ENCODE results near the gene CASTOR1. TPM values are rescaled to one million over a fixed set of nuclear protein-coding genes. Genes with fewer than 3 reads are reported as not detected.

The CASTOR1 gene
- total and polyA plus RNA-seq, 4 donors: 12.6 to 26.5 (median 15.3) TPM

- TF ChIP-seq CTCF (IDR thresholded peaks at IDR 0.05; ENCODE audit: control extremely low read depth, extremely low read depth): no peak
- ATAC-seq (ENCODE audit: insufficient read depth, low FRiP score) (no peak), DNase-seq (no peak)
- Histone ChIP-seq H3K4me3 (no peak overlapping the region), H3K9ac (ENCODE audit: insufficient read depth in 1 of 2, low read length in 2 of 2) (no peak overlapping the region), H3K36me3 (ENCODE audit: control insufficient read depth in 4 of 4, insufficient read depth in 4 of 4, low read length in 4 of 4) (peaks cover 0 to 5% (median 0%) of the 10 kb centered on the region in 4 donors), H3K9me3 (ENCODE audit: control insufficient read depth in 4 of 4, insufficient read depth in 3 of 4, low read length in 3 of 4) (no peaks in the 10 kb centered on the region), H3K4me1 (ENCODE audit: control insufficient read depth in 5 of 5, insufficient read depth in 5 of 5, low read length in 5 of 5) (peaks cover 14 to 33% (median 19%) of the 10 kb centered on the region in 5 donors), H3K27me3 (ENCODE audit: control insufficient read depth in 3 of 3, insufficient read depth in 3 of 3, low read length in 2 of 3) (no peaks in the 10 kb centered on the region), H3K27ac (ENCODE audit: low read depth in 1 of 2, low read length in 1 of 2) (peak overlapping the region in 1 of 2 donors; percentile 54)
- WGBS, 2 donors: 41 to 47% methylated on average over 8 of the region's 8 CpGs
Observed at GRCh38 chr22:30324014-30324730, 34.9 kb upstream of the CASTOR1 start.

- no peak for TF ChIP-seq CTCF (IDR thresholded peaks at IDR 0.05; ENCODE audit: control extremely low read depth, extremely low read depth)
- ATAC-seq (ENCODE audit: insufficient read depth, low FRiP score) (no peak), DNase-seq (no peak)
- H3K9me3 ChIP-seq (ENCODE audit: control insufficient read depth in 4 of 4, insufficient read depth in 3 of 4, low read length in 3 of 4): no peaks in the 10 kb centered on the region
- 95 to 100% methylated on average over 3 of the region's 3 CpGs for WGBS, 2 donors
- H3K4me3 ChIP-seq: no peak overlapping the region
- H3K4me1 ChIP-seq (ENCODE audit: control insufficient read depth in 5 of 5, insufficient read depth in 5 of 5, low read length in 5 of 5): peaks cover 14 to 41% (median 19%) of the 10 kb centered on the region in 5 donors
- H3K36me3 ChIP-seq (ENCODE audit: control insufficient read depth in 4 of 4, insufficient read depth in 4 of 4, low read length in 4 of 4): peaks cover 0 to 5% (median 0%) of the 10 kb centered on the region in 4 donors
- H3K27ac ChIP-seq (ENCODE audit: low read depth in 1 of 2, low read length in 1 of 2): no peak overlapping the region
- H3K27me3 ChIP-seq (ENCODE audit: control insufficient read depth in 3 of 3, insufficient read depth in 3 of 3, low read length in 2 of 3): no peaks in the 10 kb centered on the region
- no peak overlapping the region for H3K9ac ChIP-seq (ENCODE audit: insufficient read depth in 1 of 2, low read length in 2 of 2)
Observed at GRCh38 chr22:30323246-30323645, 33.9 kb upstream of the CASTOR1 start.

GRCh38 chr22:30321461-30321860 lies 32.2 kb upstream of the CASTOR1 start:
- peaks cover 14 to 51% (median 19%) of the 10 kb centered on the region in 5 donors for H3K4me1 ChIP-seq (ENCODE audit: control insufficient read depth in 5 of 5, insufficient read depth in 5 of 5, low read length in 5 of 5)
- 70 to 79% methylated on average over 2 of the region's 2 CpGs for WGBS, 2 donors
- TF ChIP-seq CTCF (IDR thresholded peaks at IDR 0.05; ENCODE audit: control extremely low read depth, extremely low read depth): no peak
- H3K27me3 ChIP-seq (ENCODE audit: control insufficient read depth in 3 of 3, insufficient read depth in 3 of 3, low read length in 2 of 3): no peaks in the 10 kb centered on the region
- H3K36me3 ChIP-seq (ENCODE audit: control insufficient read depth in 4 of 4, insufficient read depth in 4 of 4, low read length in 4 of 4): peaks cover 0 to 5% (median 0%) of the 10 kb centered on the region in 4 donors
- ATAC-seq (ENCODE audit: insufficient read depth, low FRiP score): no peak
- no peak overlapping the region for H3K4me3 ChIP-seq
- H3K9me3 ChIP-seq (ENCODE audit: control insufficient read depth in 4 of 4, insufficient read depth in 3 of 4, low read length in 3 of 4): no peaks in the 10 kb centered on the region
- no peak overlapping the region for H3K27ac ChIP-seq (ENCODE audit: low read depth in 1 of 2, low read length in 1 of 2)
- no peak for DNase-seq
- no peak overlapping the region for H3K9ac ChIP-seq (ENCODE audit: insufficient read depth in 1 of 2, low read length in 2 of 2)
